Measurements from ENCODE around the gene ZNF678. TPM values are rescaled to one million over a fixed set of nuclear protein-coding genes. Genes with fewer than 3 reads are reported as not detected.
"Not testable (repeated sequence)": the region's sequence is repeated elsewhere in the genome, so short reads cannot be mapped to it uniquely, and the experiment has no call there.

ZNF678 gene
- total RNA-seq, 1 experiment from 2014 or later, result 13.0 TPM

DNA sequence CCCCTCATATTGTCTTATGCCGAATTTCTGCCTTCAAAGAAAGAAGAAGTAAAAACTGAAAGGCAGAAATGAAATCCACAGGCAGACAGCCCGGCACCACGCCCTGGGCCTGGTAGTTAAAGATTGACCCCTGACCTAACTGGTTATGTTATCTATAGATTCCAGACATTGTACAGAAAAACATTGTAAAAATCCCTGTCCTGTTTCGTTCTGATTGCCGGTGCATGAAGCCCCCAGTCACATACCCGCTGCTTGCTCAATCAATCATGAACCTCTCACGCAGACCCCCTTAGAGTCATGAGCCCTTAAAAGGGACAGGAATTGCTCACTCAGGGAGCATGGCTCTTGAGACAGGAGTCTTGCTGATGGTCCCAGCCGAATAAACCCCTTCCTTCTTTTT lies 122.5 kb downstream of the ZNF678 start:
- CTCF ChIA-PET, result no interaction called here
- no peak overlapping the region for H3K4me3 Mint-ChIP-seq (ENCODE audit: unreplicated experiment)
- peaks cover 41% of the 10 kb centered on the region for H3K9me3 Mint-ChIP-seq (ENCODE audit: unreplicated experiment)

DNA sequence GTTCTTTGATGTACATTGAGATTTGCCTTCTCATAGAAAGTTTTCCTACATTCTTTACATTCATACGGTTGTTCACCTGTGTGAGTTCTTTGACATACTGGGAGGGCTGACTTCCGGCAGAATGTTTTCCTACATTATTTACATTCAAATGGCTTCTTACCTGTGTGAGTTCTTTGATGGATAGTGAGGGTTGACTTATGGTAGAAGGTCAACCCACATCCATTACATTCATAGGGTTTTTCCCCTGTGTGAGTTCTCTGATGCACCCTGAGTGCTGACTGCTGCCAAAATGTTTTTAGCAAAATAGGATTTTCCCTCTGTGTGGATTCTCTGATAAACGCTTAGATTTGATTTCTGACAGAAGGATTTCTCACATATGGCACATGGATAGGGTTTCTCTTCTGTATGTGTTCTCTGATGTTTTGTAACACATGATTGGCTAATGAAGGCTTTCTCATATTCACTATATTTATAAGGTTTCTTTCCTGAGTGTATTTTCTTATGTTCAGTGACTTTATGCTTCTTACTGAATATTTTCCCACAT lies 134.0 kb downstream of the ZNF678 start:
- ChIA-PET CTCF (no interaction called here), POLR2A (interaction anchor here (0.8 kb wide), 1 partner anchor 26 kb away, joined by 3 read pairs; no protein-coding TSS in a partner anchor)
- Mint-ChIP-seq H3K4me1 (ENCODE audit: insufficient read depth, unreplicated experiment) (no peaks in the 10 kb centered on the region), H3K4me3 (ENCODE audit: unreplicated experiment) (no peak overlapping the region), H3K27me3 (ENCODE audit: insufficient read depth, unreplicated experiment) (no peaks in the 10 kb centered on the region), H3K9me3 (ENCODE audit: unreplicated experiment) (peaks cover 54% of the 10 kb centered on the region), H3K36me3 (ENCODE audit: insufficient read depth, unreplicated experiment) (no peaks in the 10 kb centered on the region), H3K27ac (ENCODE audit: low read depth, unreplicated experiment) (no peak overlapping the region)
- no peak for DNase-seq (ENCODE audit: unreplicated experiment)
- intact Hi-C loops (cut with micrococcal nuclease), result no loop called here
- TF ChIP-seq, protein P1, sequence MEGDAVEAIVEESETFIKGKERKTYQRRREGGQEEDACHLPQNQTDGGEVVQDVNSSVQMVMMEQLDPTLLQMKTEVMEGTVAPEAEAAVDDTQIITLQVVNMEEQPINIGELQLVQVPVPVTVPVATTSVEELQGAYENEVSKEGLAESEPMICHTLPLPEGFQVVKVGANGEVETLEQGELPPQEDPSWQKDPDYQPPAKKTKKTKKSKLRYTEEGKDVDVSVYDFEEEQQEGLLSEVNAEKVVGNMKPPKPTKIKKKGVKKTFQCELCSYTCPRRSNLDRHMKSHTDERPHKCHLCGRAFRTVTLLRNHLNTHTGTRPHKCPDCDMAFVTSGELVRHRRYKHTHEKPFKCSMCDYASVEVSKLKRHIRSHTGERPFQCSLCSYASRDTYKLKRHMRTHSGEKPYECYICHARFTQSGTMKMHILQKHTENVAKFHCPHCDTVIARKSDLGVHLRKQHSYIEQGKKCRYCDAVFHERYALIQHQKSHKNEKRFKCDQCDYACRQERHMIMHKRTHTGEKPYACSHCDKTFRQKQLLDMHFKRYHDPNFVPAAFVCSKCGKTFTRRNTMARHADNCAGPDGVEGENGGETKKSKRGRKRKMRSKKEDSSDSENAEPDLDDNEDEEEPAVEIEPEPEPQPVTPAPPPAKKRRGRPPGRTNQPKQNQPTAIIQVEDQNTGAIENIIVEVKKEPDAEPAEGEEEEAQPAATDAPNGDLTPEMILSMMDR (IDR thresholded peaks at IDR 0.05; ENCODE audit: unreplicated experiment), result no peak
- BruUV-seq (replicated peaks), result no TSS peak

More for the DNA sequence above, 122.5 kb downstream of the ZNF678 start:
- POLR2A ChIA-PET, result no interaction called here
- TF ChIP-seq, protein P1 (IDR thresholded peaks at IDR 0.05; ENCODE audit: unreplicated experiment), result no peak
- H3K27me3 Mint-ChIP-seq (ENCODE audit: insufficient read depth, unreplicated experiment), result no peaks in the 10 kb centered on the region
- H3K36me3 Mint-ChIP-seq (ENCODE audit: insufficient read depth, unreplicated experiment), result peaks cover 6% of the 10 kb centered on the region
- BruUV-seq (replicated peaks), result no TSS peak
- DNase-seq (ENCODE audit: unreplicated experiment), result no peak
- H3K4me1 Mint-ChIP-seq (ENCODE audit: insufficient read depth, unreplicated experiment), result no peaks in the 10 kb centered on the region
- intact Hi-C loops (cut with micrococcal nuclease), result no loop called here
- no peak overlapping the region for H3K27ac Mint-ChIP-seq (ENCODE audit: low read depth, unreplicated experiment)

DNA sequence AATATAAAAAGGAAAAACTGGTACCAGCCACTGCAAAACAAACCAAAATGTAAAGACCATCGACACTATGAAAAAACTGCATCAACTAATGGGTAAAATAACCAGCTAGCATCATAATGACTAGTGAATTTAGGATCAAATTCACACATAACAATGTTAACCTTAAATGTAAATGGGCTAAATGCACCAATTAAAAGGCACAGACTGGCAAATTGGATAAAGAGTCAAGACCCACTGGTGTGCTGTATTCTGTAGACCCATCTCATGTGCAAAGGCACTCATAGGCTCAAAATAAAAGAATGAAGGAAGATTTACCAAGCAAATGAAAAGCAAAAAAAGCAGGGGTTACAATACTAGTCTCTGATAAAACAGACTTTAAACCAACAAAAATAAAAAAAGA lies 138.3 kb downstream of the ZNF678 start:
- H3K4me3 Mint-ChIP-seq (ENCODE audit: unreplicated experiment); H3K4me1 Mint-ChIP-seq (ENCODE audit: insufficient read depth, unreplicated experiment); DNase-seq (ENCODE audit: unreplicated experiment); H3K27me3 Mint-ChIP-seq (ENCODE audit: insufficient read depth, unreplicated experiment); intact Hi-C loops (cut with micrococcal nuclease); H3K27ac Mint-ChIP-seq (ENCODE audit: low read depth, unreplicated experiment); POLR2A ChIA-PET; H3K36me3 Mint-ChIP-seq (ENCODE audit: insufficient read depth, unreplicated experiment); BruUV-seq (replicated peaks); CTCF ChIA-PET: not testable (repeated sequence)
- peaks cover 55% of the 10 kb centered on the region for H3K9me3 Mint-ChIP-seq (ENCODE audit: unreplicated experiment)

DNA sequence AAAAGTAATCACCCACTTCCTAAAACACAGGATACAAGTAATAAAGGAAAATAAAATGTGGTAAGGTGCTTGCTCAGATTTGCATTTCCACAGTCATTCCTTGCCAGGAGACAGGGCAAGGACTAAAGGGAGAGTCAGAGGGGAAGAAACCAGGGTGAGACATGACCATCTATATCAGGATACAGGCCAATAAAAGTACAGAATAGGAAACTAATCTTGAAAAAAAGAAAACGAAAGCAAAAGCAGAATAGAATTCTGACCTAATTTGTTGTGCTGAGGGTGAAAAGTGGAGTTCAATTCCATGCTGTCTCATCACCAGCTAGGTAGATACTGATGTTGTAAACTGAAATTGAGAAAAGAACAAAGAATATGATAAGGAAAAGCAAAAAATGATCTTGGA lies 144.5 kb downstream of the ZNF678 start:
- CTCF ChIA-PET, result no interaction called here
- peaks cover 41% of the 10 kb centered on the region for H3K9me3 Mint-ChIP-seq (ENCODE audit: unreplicated experiment)
- H3K4me3 Mint-ChIP-seq (ENCODE audit: unreplicated experiment), result no peak overlapping the region
- H3K36me3 Mint-ChIP-seq (ENCODE audit: insufficient read depth, unreplicated experiment), result no peaks in the 10 kb centered on the region
- no peak for DNase-seq (ENCODE audit: unreplicated experiment)
- TF ChIP-seq, protein P1 (IDR thresholded peaks at IDR 0.05; ENCODE audit: unreplicated experiment), result no peak
- no TSS peak for BruUV-seq (replicated peaks)
- H3K27me3 Mint-ChIP-seq (ENCODE audit: insufficient read depth, unreplicated experiment), result no peaks in the 10 kb centered on the region
- no peak overlapping the region for H3K27ac Mint-ChIP-seq (ENCODE audit: low read depth, unreplicated experiment)
- intact Hi-C loops (cut with micrococcal nuclease), result no loop called here
- peaks cover 7% of the 10 kb centered on the region for H3K4me1 Mint-ChIP-seq (ENCODE audit: insufficient read depth, unreplicated experiment)
- POLR2A ChIA-PET, result interaction anchor here (0.7 to 0.9 kb wide), 2 partner anchors 11 to 1161 kb away, joined by 3 read pairs; no protein-coding TSS in a partner anchor

DNA sequence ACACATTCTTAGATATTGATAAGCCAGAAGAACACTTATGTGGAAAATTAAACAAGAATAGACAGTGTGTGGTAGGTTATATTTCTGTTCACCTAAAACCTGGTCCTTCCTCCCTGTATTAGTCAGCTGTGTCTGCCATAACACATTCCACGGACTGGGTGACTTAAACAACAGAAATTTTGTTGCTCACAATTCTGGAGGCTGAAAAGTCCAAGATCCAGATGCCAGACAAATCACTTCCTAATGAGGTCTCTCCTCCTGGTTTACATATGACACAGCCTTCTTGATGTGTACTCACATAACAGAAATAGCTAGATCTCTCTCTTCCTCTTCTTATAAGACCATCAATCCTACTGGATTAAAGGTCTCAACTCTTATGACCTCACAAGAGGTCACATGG lies 146.1 kb downstream of the ZNF678 start:
- CTCF ChIA-PET, result interaction anchor here (0.6 kb wide), 1 partner anchor 10 kb away, joined by 4 read pairs; no protein-coding TSS in a partner anchor
- TF ChIP-seq, protein P1 (IDR thresholded peaks at IDR 0.05; ENCODE audit: unreplicated experiment), result no peak
- H3K4me1 Mint-ChIP-seq (ENCODE audit: insufficient read depth, unreplicated experiment), result peaks cover 7% of the 10 kb centered on the region
- peaks cover 32% of the 10 kb centered on the region for H3K9me3 Mint-ChIP-seq (ENCODE audit: unreplicated experiment)
- POLR2A ChIA-PET, result no interaction called here
- H3K27ac Mint-ChIP-seq (ENCODE audit: low read depth, unreplicated experiment), result no peak overlapping the region
- no peaks in the 10 kb centered on the region for H3K36me3 Mint-ChIP-seq (ENCODE audit: insufficient read depth, unreplicated experiment)
- DNase-seq (ENCODE audit: unreplicated experiment), result no peak
- H3K27me3 Mint-ChIP-seq (ENCODE audit: insufficient read depth, unreplicated experiment), result no peaks in the 10 kb centered on the region
- intact Hi-C loops (cut with micrococcal nuclease), result no loop called here
- BruUV-seq (replicated peaks), result no TSS peak
- H3K4me3 Mint-ChIP-seq (ENCODE audit: unreplicated experiment), result no peak overlapping the region

DNA sequence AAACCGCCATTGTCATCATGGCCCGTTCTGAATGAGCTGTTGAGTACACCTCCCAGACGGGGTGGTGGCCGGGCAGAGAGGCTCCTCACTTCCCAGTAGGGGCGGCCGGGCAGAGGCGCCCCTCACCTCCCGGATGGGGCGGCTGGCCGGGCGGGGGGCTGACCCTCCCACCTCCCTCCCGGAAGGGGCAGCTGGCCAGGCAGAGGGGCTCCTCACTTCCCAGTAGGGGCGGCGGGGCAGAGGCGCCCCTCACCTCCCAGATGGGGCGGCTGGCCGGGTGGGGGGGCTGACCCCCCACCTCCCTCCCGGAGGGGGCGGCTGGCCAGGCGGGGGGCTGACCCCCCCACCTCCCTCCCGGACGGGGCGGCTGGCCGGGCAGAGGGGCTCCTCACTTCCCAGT lies 147.1 kb downstream of the ZNF678 start:
- POLR2A ChIA-PET; H3K4me1 Mint-ChIP-seq (ENCODE audit: insufficient read depth, unreplicated experiment); H3K36me3 Mint-ChIP-seq (ENCODE audit: insufficient read depth, unreplicated experiment); H3K27me3 Mint-ChIP-seq (ENCODE audit: insufficient read depth, unreplicated experiment); H3K4me3 Mint-ChIP-seq (ENCODE audit: unreplicated experiment); BruUV-seq (replicated peaks); DNase-seq (ENCODE audit: unreplicated experiment); CTCF ChIA-PET; H3K27ac Mint-ChIP-seq (ENCODE audit: low read depth, unreplicated experiment); intact Hi-C loops (cut with micrococcal nuclease): not testable (repeated sequence)
- peaks cover 39% of the 10 kb centered on the region for H3K9me3 Mint-ChIP-seq (ENCODE audit: unreplicated experiment)
